RPMI8226 (cell line): ENCODE results near the gene CCDC102B.
"Not testable (repeated sequence)": the region's sequence is repeated elsewhere in the genome, so short reads cannot be mapped to it uniquely, and the experiment has no call there.

Experiments used
- DNase-seq: peaks from one replicate; pipeline ENCODE4 v3.0.0-alpha.2; 2015

Gene CCDC102B

DNA sequence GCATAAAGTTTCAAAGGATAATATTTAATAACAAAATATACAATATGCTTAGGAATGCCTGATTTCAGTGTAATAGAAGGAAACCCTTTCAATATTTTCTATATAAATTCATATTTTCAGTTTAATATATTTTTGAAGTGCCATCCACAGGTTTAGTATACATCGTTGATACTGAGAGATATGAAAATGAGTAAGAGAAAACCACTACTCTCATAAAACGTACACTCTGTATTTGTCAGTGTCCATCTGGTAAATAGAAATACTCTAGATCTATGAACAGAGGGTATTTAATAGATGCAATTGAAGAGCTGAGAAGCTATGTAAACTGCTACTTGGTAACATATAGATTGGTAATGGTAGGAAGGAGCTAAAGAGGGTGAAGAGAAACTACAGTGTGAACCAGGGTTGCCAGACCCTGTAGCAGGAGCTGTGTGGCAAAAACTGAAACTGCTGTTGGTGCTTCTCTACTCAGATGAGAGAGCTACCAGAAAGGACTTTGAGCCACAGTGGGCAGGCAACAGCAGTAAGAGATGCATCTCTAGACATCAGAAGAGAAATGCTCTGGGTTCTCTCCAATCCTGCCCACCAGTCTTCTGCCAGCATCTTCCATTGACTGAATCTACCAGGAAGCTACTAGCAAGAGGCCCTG, 187.4 kb downstream of the CCDC102B start:
- DNase-seq, result peak; percentile 62

- no peak for DNase-seq
Observed at GRCh38 chr18:68991286-68991685, 193.4 kb downstream of the CCDC102B start.

GRCh38 chr18:68992719-68993482, 195.0 kb downstream of the CCDC102B start:
- peak; percentile 94 for DNase-seq

- no peak for DNase-seq
Observed at GRCh38 chr18:68995675-68996074, 197.8 kb downstream of the CCDC102B start.

DNA sequence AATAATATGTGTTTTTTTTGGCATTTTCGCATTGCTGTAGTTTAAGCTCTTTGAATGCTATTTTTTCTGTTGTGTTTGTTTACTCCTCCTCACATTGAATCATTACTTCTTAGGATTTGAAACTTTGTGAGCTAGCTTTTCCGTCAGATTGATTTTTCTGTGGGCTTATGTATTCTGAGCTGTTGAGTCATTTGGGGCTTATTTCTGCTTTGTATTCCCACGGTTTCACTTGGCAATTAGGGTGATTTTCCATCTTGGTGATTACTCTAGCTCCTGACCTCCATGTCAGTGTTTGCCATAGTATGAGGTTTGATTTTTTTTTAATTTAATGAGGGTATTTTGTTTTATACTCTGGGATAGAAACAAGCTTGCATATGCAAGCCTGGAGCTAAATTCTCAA, 200.0 kb downstream of the CCDC102B start:
- DNase-seq, result no peak

DNA sequence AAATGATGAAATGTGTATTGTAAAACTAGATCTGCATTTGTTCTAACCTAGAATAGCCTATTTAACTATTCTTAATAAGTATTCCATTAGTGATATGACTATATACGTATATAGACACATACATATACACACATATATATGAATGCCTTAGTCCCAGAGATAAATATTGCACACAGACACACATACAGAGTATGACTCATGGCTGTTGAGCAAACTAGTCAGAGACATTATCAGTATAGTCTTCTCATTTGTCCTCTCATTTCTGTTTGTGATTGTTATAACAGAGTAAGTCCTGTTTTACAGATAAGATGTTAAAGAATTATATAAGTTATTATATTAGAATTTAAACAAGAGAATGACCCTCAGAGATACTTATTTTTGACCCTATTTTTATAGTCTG, 202.5 kb downstream of the CCDC102B start:
- DNase-seq, result no peak

GRCh38 chr18:69002233-69002632, 204.4 kb downstream of the CCDC102B start:
- no peak for DNase-seq

GRCh38 chr18:69006212-69006611, 208.3 kb downstream of the CCDC102B start:
- not testable (repeated sequence) for DNase-seq

- DNase-seq, result no peak
Observed at GRCh38 chr18:69008538-69008937, 210.7 kb downstream of the CCDC102B start.

GRCh38 chr18:69021211-69021805, 223.4 kb downstream of the CCDC102B start:
- no peak for DNase-seq

- DNase-seq, result no peak
Observed at GRCh38 chr18:69022426-69022825, 224.5 kb downstream of the CCDC102B start.

DNA sequence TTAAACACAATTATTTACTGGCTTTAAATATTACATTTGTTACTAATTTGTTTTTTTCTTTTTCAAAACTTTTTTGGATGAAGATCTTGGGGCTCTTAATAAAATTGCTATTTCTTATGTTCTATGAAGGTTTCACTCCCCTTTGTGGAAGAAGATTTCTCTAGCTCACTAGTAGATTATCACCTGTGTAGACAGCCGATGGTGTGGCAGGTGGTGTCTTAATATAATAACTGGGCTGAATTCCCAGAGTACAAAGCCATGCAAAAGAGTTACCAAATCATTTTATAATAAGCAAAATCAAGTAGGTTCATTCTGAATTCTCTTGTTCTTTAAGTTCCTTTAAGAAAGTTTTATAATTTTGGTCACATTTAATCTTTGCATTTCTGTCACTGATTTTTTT, 233.7 kb downstream of the CCDC102B start:
- DNase-seq, result no peak

DNA sequence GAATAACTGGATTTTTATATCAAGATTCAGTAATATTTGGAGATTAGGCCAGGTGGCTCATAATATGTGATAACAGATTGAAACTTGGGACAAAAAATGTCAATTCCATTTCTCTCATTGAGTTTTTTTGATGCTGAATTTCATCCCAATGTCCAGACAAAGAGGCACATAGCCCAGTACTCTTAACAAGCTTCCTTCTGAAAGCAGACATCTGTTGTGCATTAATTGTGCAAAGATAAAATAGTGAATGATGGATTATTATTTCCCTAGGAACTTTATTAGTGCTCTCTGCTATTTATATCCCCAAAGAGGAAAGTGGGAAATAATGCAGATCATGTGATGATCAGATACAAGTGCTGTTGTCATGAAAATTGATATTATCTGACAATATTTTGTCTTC, 234.1 kb downstream of the CCDC102B start:
- no peak for DNase-seq

- no peak for DNase-seq
Observed at GRCh38 chr18:69035756-69036155, 237.9 kb downstream of the CCDC102B start.

DNA sequence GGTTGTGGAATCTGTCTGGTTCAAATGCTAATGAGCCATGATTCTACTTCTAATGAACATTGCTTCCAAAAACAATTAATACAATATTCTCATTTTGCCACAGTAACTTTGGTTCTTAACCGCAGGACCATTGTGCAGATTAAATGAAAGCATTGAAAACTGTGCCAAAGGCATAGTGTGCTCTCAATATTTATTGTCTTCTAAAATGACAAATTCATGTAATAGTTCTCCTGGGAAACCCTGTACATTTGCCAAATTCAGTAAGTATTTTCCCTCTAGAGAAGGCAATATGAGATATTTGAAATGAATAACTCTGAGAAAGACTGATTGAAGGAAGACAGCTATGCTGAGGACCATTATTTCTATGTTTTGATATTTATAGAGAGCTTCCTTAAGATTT, 246.3 kb downstream of the CCDC102B start:
- DNase-seq, result no peak

- DNase-seq, result no peak
Observed at GRCh38 chr18:69064063-69064462, 266.2 kb downstream of the CCDC102B start.

- no peak for DNase-seq
Observed at GRCh38 chr18:69067048-69067447, 269.2 kb downstream of the CCDC102B start.

GRCh38 chr18:69071680-69072079, 273.8 kb downstream of the CCDC102B start:
- no peak for DNase-seq

GRCh38 chr18:69081846-69082245, 284.0 kb downstream of the CCDC102B start:
- DNase-seq, result no peak

GRCh38 chr18:69082499-69082898, 284.6 kb downstream of the CCDC102B start:
- DNase-seq, result no peak

DNA sequence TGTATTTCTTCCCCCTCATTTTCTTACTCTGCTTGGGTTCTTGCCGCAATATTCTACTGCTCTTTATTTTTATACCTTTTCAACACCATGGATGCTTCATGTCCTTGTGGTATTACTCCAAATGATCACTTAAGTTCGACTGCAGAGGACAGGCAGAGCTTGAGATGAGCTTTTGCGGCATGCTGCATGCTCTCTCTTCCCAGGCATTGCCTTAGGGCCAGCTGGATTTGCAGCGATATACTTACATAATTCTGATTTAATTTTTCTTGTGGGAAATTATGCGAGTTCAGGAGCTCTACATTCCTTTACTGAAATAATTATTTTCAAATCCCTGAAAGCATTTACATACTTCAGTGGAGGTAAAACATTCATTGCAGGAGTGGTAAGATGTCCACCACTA, 288.1 kb downstream of the CCDC102B start:
- no peak for DNase-seq

DNA sequence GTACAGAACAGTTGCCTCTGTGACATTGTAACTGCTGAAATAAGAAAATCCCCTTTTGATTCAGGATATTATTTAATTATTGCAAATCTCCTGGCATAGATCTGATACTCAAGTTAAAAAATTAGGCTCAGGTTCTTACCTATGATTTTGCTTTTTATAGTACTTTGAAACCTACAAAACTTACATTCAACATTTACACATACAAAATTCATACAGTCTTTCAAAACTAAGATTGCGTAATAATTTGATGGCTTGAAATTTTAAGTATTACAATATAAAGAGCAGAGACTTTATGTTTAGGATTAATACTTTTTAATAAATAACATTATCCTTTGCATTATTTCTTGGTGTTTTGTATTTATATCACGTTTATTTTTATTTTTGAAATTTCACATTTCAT, 291.1 kb downstream of the CCDC102B start:
- DNase-seq, result no peak

GRCh38 chr18:69097349-69097748, 299.5 kb downstream of the CCDC102B start:
- DNase-seq, result no peak

DNA sequence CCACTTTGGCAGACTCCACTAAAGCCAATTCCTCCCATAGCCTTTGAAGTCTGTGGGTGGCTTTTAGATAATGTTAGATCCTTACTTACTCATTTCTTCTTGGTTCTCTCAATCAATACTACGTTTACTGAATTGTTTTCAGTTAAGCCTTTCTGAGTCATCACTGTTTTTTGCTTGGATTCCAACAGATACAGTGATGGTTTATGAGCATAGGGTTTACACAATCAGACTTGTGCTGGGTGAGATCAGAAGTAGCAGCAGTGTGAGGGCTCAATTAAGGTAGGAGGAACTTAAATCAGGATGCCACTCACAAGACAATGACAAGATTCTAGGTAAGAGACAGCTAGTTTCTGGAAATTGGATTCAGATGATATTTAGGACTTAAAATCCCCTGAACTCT, 305.1 kb downstream of the CCDC102B start:
- DNase-seq, result no peak
